SK-N-SH (cell line): Measurements from ENCODE around the gene HLF. TPM values are rescaled to one million over a fixed set of nuclear protein-coding genes. Genes with fewer than 3 reads are reported as not detected.

Experiments
- CTCF ChIA-PET: fragments of 300-600, 350-600 bp; formaldehyde crosslinking; extraction: SDS; loops from one replicate; lab custom pipeline; 2021; lab: Yijun Ruan, JAX
- POLR2A ChIA-PET: fragments of 350-600 bp; sonication (Branson Sonifier 250); formaldehyde crosslinking; extraction: SDS; loops from one replicate; lab custom pipeline; 2020; ENCODE audit warnings: antibody characterized with exemption, inconsistent platforms; lab: Yijun Ruan, JAX
- DNase-seq: peaks from one replicate; pipeline ENCODE4 v3.0.0; 2012
- H2AFZ ChIP-seq: fragments of 200-600 bp; sonication (generic); 2 replicates; pipeline ENCODE4 v1.8.1; 2016; ENCODE audit warnings: antibody characterized with exemption, mild to moderate bottlenecking, low read depth
- H3F3A ChIP-seq: fragments of 200-600 bp; sonication (generic); replicated peaks from 2 replicates; pipeline ENCODE3; 2016; ENCODE audit warnings: antibody characterized with exemption, mild to moderate bottlenecking; ENCODE audit not compliant: insufficient read depth
- H3K27ac ChIP-seq, 2 experiments: fragments of 200-500 bp in 1 of 2; fragments of 200-600 bp in 1 of 2; sonication (Bioruptor generic) in 1 of 2; sonication (generic), shearing (Covaris generic) in 1 of 2; 2 replicates each; pipeline versions ENCODE4 v1.5.1 to v1.6.1; 2014 to 2016; ENCODE audit warnings: low read depth in 2 of 2, inconsistent platforms in 1 of 2, low read length in 1 of 2, mild to moderate bottlenecking in 1 of 2, mixed read lengths in 1 of 2
- H3K27me3 ChIP-seq: fragments of 200-600 bp; sonication (generic), shearing (Covaris generic); 2 replicates; pipeline ENCODE4 v1.6.1; 2016; ENCODE audit warnings: mixed run types; ENCODE audit not compliant: insufficient read depth
- H3K36me3 ChIP-seq, 2 experiments: fragments of 200-500 bp in 1 of 2; fragments of 200-600 bp in 1 of 2; sonication (Bioruptor generic) in 1 of 2; sonication (generic) in 1 of 2; replicated peaks in 1 of 2; 2 replicates each; pipeline versions ENCODE3 to v1.5.1; 2014 to 2016; ENCODE audit warnings: low read length in 1 of 2, mild to moderate bottlenecking in 1 of 2; ENCODE audit not compliant: insufficient read depth in 2 of 2, control insufficient read depth in 1 of 2
- H3K4me1 ChIP-seq, 2 experiments: fragments of 200-500 bp in 1 of 2; fragments of 200-600 bp in 1 of 2; sonication (Bioruptor generic) in 1 of 2; sonication (generic), shearing (Covaris generic) in 1 of 2; 2 replicates each; pipeline versions ENCODE4 v1.5.1 to v1.6.1; 2014 to 2016; ENCODE audit warnings: low read depth in 1 of 2, low read length in 1 of 2, mixed run types in 1 of 2; ENCODE audit not compliant: insufficient read depth in 2 of 2, control insufficient read depth in 1 of 2
- H3K4me2 ChIP-seq: fragments of 200-600 bp; sonication (generic), shearing (Covaris generic); 2 replicates; pipeline ENCODE4 v1.6.1; 2017; ENCODE audit warnings: mixed run types
- H3K4me3 ChIP-seq, 2 experiments: fragments of 200-500 bp in 1 of 2; fragments of 200-600 bp in 1 of 2; sonication (Bioruptor generic) in 1 of 2; sonication (generic), shearing (Covaris generic) in 1 of 2; 2 replicates each; pipeline versions ENCODE4 v1.5.1 to v1.8.1; 2014 to 2016; ENCODE audit warnings: low read depth in 2 of 2, inconsistent platforms in 1 of 2, low read length in 1 of 2, mild to moderate bottlenecking in 1 of 2, mixed read lengths in 1 of 2, moderate library complexity in 1 of 2
- H3K79me2 ChIP-seq: fragments of 200-600 bp; sonication (generic); 2 replicates; pipeline ENCODE4 v1.8.1; 2017; ENCODE audit warnings: mild to moderate bottlenecking; ENCODE audit not compliant: insufficient read depth
- H3K9ac ChIP-seq: fragments of 200-600 bp; sonication (generic); 2 replicates; pipeline ENCODE4 v1.6.1; 2017; ENCODE audit warnings: mixed run types
- H3K9me2 ChIP-seq: fragments of 200-600 bp; sonication (generic); 2 replicates; pipeline ENCODE4 v1.6.1; 2017; ENCODE audit warnings: mixed run types
- H3K9me3 ChIP-seq: fragments of 200-600 bp; sonication (generic); 2 replicates; pipeline ENCODE4 v1.6.1; 2017; ENCODE audit warnings: mixed run types, mild to moderate bottlenecking, moderate library complexity
- H4K20me1 ChIP-seq: fragments of 200-600 bp; sonication (generic); 2 replicates; pipeline ENCODE4 v1.6.1; 2017; ENCODE audit warnings: mild to moderate bottlenecking, mixed run types; ENCODE audit not compliant: insufficient read depth
- CTCF ChIP-seq: fragments of 200-600 bp; sonication (generic); IDR thresholded peaks from 2 replicates; pipeline ENCODE4 v1.6.1; 2017; ENCODE audit warnings: antibody characterized with exemption, mild to moderate bottlenecking, moderate library complexity
- EP300 ChIP-seq, 2 experiments: IDR thresholded peaks; 2 replicates each; pipeline versions ENCODE4 v1.4.0 to v1.6.1; 2012; ENCODE audit warnings: borderline replicate concordance in 1 of 2, low read depth in 1 of 2, low read length in 1 of 2
- EZH2phosphoT487 ChIP-seq: fragments of 200-600 bp; sonication (generic); IDR thresholded peaks from 2 replicates; pipeline ENCODE4 v1.6.1; 2017; ENCODE audit warnings: low read depth, mixed run types, mild to moderate bottlenecking, antibody characterized with exemption, moderate library complexity, borderline replicate concordance
- FOSL2 ChIP-seq: IDR thresholded peaks from 2 replicates; pipeline ENCODE4 v1.4.0; 2012; ENCODE audit warnings: low read depth, mild to moderate bottlenecking, moderate library complexity, borderline replicate concordance
- FOXJ3 ChIP-seq: sonication (generic); formaldehyde crosslinking; IDR thresholded peaks from 2 replicates; pipeline ENCODE4 v1.5.1; 2020; ENCODE audit warnings: mild to moderate bottlenecking, missing genetic modification reagents
- FOXM1 ChIP-seq: IDR thresholded peaks from 2 replicates; pipeline ENCODE4 v1.4.0; 2012; ENCODE audit warnings: low read depth, mild to moderate bottlenecking
- MEF2A ChIP-seq: IDR thresholded peaks from 2 replicates; pipeline ENCODE4 v1.4.0; 2012; ENCODE audit warnings: low read depth, borderline replicate concordance
- NFIC ChIP-seq: IDR thresholded peaks from 2 replicates; pipeline ENCODE4 v1.4.0; 2012; ENCODE audit warnings: borderline replicate concordance
- POLR2AphosphoS5 ChIP-seq: IDR thresholded peaks from 2 replicates; pipeline ENCODE4 v1.6.1; 2012; ENCODE audit warnings: low read depth, low read length
- RCOR1 ChIP-seq: fragments of 150-350 bp; IDR thresholded peaks from 2 replicates; pipeline ENCODE4 v1.6.1; 2017; ENCODE audit warnings: antibody characterized with exemption, low read length
- REST ChIP-seq: IDR thresholded peaks from 2 replicates; pipeline ENCODE4 v1.6.1; 2012; ENCODE audit warnings: mild to moderate bottlenecking, low read depth, low read length, moderate library complexity
- RXRA ChIP-seq: IDR thresholded peaks from 2 replicates; pipeline ENCODE4 v1.4.0; 2012; ENCODE audit warnings: low read depth, mild to moderate bottlenecking, borderline replicate concordance
- TAF1 ChIP-seq: IDR thresholded peaks from 2 replicates; pipeline ENCODE4 v1.6.1; 2012; ENCODE audit warnings: low read depth, mild to moderate bottlenecking, low read length, moderate library complexity, borderline replicate concordance
- USF2 ChIP-seq: fragments of 150-350 bp; IDR thresholded peaks from 2 replicates; pipeline ENCODE4 v1.6.1; 2017; ENCODE audit warnings: antibody characterized with exemption, low read length, low read depth, borderline replicate concordance
- WGBS: methylation state at CpG from one replicate; pipeline ENCODE4 v1.1.6; 2017; ENCODE audit warnings: low lambda C conversion rate; 5-methylcytosine and 5-hydroxymethylcytosine counted together
- polyA plus RNA-seq, 3 experiments: library from polyadenylated mRNA; depleted of rRNA; stranded (reverse); fragments of >200 nt; gene quantifications; 2 replicates each; pipeline ENCODE4 v1.2.3, GENCODE V29; 2012

Gene HLF
- polyA plus RNA-seq, 1 of the 3 experiments (the other 2 are of a cell fraction), result 0.03 TPM

- TF ChIP-seq POLR2AphosphoS5, result no peak
Measured at GRCh38 chr17:55295411-55296170, 30.8 kb downstream of the HLF start (continued).

GRCh38 chr17:55296171-55296695 is 31.5 kb downstream of the HLF start:
- H3K4me1 ChIP-seq, result peaks cover 0 to 2% of the 10 kb centered on the region in 2 experiments; a peak in 1 of 4 replicates
- no peaks in the 10 kb centered on the region for H3F3A ChIP-seq
- ChIA-PET POLR2A (no interaction called here), CTCF (interaction anchor here (0.6 to 3.3 kb wide), 49 partner anchors 8 to 317 kb away, joined by 3 to 20 read pairs (median 4); partner anchors contain the start of genes HLF and SMIM36)
- no peaks in the 10 kb centered on the region; the same call in 1 of the 2 replicates for H3K27me3 ChIP-seq
- no peak overlapping the region for H3K27ac ChIP-seq
- H4K20me1 ChIP-seq, result no peaks in the 10 kb centered on the region
- no peaks in the 10 kb centered on the region for H3K9me3 ChIP-seq
- DNase-seq, result no peak
- H3K36me3 ChIP-seq, result no peaks in the 10 kb centered on the region
- no peak overlapping the region for H2AFZ ChIP-seq
- 44% methylated on average over 6 of the region's 6 CpGs for WGBS
- H3K79me2 ChIP-seq, result no peaks in the 10 kb centered on the region
- no peak for TF ChIP-seq RXRA
- TF ChIP-seq REST, result no peak
- no peak for TF ChIP-seq FOXJ3 (CRISPR knock-in tag)
- TF ChIP-seq USF2, result no peak
- TF ChIP-seq EZH2phosphoT487, result no peak
- H3K4me3 ChIP-seq, result no peak overlapping the region
- H3K9me2 ChIP-seq, result no peaks in the 10 kb centered on the region
- H3K9ac ChIP-seq, result no peak overlapping the region
- no peak overlapping the region for H3K4me2 ChIP-seq

GRCh38 chr17:55296699-55297098 is 31.9 kb downstream of the HLF start:
- Histone ChIP-seq H3K27ac (no peak overlapping the region), H3K36me3 (no peaks in the 10 kb centered on the region), H3K9me2 (no peaks in the 10 kb centered on the region), H3K4me3 (no peak overlapping the region), H3K27me3 (no peaks in the 10 kb centered on the region; the same call in 1 of the 2 replicates), H3K4me2 (no peak overlapping the region), H3K9ac (no peak overlapping the region), H4K20me1 (no peaks in the 10 kb centered on the region), H3K9me3 (no peaks in the 10 kb centered on the region), H3K79me2 (no peaks in the 10 kb centered on the region), H3K4me1 (peaks cover 0 to 2% of the 10 kb centered on the region in 2 experiments; a peak in 1 of 4 replicates), H3F3A (no peaks in the 10 kb centered on the region), H2AFZ (no peak overlapping the region)
- CTCF ChIA-PET, result interaction anchor here (0.6 to 3.3 kb wide), 53 partner anchors 8 to 1742 kb away, joined by 3 to 20 read pairs (median 4); partner anchors contain the start of genes HLF and SMIM36
- POLR2A ChIA-PET, result no interaction called here
- DNase-seq, result no peak
- 59% methylated on average over 1 of the region's 1 CpG for WGBS
- TF ChIP-seq FOSL2 (no peak), CTCF (no peak), RCOR1 (no peak), NFIC (no peak), TAF1 (no peak), EP300 (IDR thresholded peaks at IDR 0.05; ENCODE audit: borderline replicate concordance in 1 of 2, low read depth in 1 of 2, low read length in 1 of 2) (no peak), FOXM1 (no peak), MEF2A (no peak), POLR2AphosphoS5 (no peak)
